ENCODE results near the gene C2CD4A. TPM values are rescaled to one million over a fixed set of nuclear protein-coding genes. Genes with fewer than 3 reads are reported as not detected.
"Not testable (repeated sequence)": the region's sequence is repeated elsewhere in the genome, so short reads cannot be mapped to it uniquely, and the experiment has no call there.

Gene C2CD4A, protein sequence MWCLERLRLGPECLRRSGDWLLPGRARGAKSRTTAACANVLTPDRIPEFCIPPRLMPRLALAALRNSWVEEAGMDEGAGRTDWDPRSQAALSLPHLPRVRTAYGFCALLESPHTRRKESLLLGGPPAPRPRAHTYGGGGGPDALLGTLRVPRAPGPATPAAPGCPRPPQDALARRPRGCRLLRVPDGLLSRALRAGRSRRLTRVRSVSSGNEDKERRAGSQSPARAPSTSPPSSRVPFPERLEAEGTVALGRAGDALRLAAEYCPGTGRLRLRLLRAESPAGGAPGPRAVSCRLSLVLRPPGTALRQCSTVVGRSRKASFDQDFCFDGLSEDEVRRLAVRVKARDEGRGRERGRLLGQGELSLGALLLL
- 0.30 TPM in 1 of 2 replicates, not detected in the other for polyA plus RNA-seq (2014; cell fraction: cytosol; rRNA removed)
- 0.20 TPM in 1 of 2 replicates, not detected in the other for polyA plus RNA-seq (2014; cell fraction: nucleus; rRNA removed)

DNA sequence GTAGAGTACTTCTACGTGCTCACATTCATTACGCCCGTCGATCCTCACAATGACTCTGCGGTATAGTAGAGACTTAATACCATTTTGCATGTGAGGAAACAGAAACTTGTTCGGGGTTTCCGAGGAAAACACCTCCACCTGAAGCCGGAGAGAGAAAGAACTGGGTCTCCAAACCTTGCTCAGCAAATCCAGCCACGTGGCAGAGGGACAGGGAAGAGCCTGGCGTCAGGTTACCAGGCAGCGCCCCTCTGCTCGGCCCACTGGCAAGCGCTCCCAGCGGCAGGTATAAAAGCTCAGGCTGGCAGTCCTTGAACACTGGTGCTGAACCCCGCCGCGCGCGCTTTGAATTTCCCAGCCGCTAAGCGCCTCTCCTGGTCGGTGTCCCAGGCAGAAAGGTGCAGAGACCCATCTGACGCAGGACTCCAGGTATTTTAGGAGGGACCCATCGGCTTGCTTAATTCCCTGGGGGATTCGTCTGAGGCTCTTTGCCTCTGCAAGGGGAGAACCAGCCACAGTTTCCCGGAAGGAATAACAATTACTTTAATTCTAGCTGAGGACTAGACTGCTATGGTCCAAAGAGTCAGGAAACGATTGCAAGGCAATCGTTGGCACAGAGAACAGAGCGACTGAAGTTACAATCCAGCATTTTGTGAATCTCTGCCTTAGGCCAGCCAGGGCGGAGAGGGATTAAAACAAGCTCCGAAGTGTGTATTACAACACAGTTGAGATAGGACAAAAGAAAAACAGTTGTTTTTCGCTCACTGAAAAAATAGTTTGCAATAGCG lies at the start of gene C2CD4A:
Gene C2CD4A, plus strand, starts transcription at position 315 of the 785 bp plus-strand sequence. CDS start 637 bp downstream, outside the sequence.
- peak; percentile 74 for DNase-seq (ENCODE audit: low spot score)

DNA sequence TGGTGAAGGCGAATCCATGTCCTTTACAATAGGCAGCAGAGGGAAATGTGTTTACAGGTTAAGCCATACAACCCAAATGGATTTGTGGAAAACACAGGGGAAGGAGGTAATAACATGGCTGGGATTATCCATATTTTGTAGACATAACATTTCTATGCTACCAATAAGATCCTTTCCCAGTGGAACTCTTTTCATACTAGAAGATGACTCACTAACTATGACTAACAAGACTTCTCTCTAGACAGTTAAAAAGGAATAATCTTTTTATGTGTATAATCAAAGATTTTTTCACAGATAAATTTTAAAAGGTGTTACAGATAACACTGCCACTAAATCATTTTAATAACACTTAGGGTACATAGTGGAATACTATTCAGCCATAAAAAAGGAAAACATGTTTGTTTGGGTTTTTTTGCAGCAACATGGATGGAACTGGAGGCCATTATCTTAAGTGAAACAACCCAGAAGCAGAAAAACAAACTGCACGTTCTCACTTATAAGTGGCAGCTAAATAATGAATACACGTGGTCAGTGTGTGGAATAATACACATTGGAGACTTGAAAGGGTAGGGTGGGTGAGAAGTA lies 46.1 kb upstream of the C2CD4A start:
- no peak for DNase-seq (ENCODE audit: low spot score)

DNA sequence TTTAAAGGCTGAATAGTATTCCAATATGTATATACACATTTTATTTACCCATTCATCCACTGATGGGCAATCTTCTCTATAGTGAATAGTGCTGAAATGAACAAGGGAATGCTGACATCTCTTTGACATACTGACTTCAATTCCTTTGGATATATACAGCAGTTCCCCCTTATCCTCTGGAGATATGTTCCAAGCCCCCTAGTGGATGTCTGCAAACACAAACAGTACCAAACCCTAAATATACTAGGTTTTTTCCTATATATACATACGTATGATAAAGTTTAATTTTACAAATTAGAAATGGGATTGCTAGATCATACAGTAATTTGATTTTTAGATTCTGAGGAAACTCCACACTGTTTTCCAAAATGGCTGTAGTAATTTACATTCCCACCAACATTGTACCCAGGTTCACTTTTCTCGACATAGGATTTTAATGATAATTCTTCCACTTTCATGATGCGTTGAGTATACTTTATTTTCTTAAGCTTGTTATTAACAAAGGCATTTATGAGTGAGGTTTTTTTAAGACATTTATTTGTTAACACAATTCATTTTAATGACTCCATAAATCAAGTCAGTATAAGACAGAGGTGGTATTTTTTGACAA lies 44.7 kb upstream of the C2CD4A start:
- DNase-seq (ENCODE audit: low spot score) = no peak

DNA sequence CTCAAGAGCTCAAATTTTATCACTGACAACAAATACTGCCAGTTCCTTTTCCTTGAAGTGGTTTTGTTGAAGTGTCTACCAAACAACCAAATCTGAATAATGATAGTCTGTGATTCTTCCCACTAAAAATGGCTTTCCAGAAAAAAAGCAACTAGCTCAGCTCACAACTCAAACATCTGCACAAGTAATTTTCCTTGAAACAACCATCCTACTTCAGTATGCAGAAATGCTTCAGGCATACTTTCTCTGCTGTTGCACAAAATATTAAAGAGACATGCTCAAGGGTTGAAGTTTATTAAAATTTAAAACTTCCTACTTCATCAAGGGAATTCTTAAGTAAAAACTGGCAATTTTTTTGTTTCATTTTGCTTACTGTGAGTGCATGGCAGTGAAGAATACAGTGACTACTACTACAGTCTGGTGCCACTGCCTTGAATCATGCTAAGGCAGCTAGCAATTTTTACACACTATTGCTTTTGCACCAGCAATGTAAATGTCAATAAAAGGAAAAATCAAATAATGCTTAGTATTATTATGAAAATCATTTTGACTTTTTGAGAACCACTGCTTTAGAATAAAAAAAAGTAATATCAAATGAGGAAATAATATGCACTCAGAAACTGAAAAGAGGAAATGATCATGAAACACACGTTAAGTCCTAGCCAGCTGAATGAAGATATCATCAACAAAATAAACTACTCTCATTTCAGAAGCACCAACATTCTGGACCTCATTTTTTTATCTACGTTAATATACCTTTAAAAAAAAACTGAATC lies 40.1 kb upstream of the C2CD4A start:
- no peak for DNase-seq (ENCODE audit: low spot score)

DNA sequence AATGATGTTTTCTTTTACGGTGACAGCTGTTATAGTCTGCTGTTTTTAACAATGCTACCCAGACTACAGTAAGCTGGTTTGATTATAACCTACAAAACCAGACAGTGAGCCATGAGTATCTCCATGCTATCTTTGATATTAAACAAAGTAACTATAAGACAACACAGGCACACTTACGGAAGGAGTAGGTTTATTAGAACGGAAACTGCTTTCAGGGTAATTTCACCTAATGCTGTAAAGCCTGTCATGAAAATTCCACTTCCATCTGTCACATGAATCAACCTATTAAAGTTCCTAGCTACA lies 39.6 kb upstream of the C2CD4A start:
- no peak for DNase-seq (ENCODE audit: low spot score)

DNA sequence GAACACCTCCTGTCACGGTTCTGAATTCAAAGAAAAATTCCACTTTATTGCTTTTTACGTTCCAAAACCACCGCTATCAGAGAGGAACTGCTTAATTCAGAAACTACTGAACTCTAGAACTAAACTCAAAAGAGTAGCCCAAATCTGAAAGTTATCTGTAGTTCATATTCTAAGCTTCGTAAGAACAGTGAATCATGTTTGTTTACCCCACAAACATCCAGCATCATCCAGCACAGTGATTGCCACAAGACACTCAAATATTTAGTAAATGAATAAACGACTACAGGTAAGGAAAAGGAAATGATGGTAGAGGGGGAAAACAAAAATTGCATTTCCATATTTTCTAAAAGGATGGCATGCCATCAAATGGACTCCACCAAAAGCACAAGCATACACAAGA lies 38.9 kb upstream of the C2CD4A start:
- DNase-seq (ENCODE audit: low spot score) = no peak

DNA sequence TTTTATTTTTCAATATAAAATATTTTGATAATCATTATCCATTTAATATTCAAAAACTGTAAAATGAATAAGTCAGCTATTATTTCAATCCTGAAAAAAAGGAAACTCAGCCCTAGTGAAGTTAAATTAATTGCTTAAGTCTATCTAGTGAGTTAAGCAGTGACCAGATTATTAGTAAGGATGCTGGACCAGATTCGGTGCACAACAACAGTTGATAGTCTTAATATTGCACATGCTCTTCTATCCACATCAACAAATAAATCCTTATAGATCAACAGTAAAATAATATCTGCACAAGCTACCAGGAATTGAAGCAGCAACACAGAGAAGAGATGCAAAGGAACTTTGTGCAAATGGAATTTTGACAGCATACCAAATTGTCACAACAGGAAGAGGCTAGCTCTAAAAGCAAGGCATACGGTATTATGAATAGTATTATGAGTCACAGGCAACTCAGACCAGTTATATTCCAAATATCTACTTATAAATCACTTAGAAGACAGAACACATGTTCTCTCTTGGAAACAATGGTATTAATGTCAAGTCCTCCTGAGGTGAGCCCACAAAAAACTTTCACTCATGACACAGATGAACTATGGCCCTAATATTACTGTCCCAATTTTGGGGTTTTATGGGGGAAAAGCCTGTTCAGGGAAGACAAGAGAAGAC lies 31.4 kb upstream of the C2CD4A start:
- DNase-seq (ENCODE audit: low spot score) = no peak

DNA sequence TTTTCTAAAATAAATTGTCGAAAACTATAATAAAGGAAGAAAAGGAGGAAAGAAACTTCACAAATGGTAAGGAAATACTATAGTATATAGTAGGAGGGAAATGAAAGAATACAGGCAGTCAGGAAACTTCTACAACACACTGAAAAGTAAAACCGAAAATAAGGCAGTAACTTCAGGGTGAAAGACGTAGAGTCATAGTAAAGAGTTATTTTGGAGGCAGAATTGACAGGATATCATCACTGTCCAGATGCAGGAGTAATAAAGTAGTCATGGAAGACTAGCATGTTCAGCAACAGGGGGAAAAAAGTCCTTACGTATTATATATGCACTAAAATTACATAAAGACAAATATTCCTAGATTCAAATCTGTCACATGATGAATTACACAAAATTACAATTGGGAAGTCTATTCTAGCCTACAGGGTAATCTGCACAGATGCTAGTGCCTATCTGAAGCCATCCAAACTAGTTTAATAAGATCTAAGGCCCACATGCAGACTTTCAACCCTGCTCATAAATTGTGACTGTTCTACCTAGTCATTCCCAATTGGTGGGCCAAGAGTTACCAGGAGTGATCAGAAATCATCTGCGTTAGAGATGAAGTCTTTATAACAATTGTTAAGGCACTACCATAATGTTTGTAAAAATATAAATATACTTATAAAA lies 20.6 kb upstream of the C2CD4A start:
- DNase-seq (ENCODE audit: low spot score) = no peak

DNA sequence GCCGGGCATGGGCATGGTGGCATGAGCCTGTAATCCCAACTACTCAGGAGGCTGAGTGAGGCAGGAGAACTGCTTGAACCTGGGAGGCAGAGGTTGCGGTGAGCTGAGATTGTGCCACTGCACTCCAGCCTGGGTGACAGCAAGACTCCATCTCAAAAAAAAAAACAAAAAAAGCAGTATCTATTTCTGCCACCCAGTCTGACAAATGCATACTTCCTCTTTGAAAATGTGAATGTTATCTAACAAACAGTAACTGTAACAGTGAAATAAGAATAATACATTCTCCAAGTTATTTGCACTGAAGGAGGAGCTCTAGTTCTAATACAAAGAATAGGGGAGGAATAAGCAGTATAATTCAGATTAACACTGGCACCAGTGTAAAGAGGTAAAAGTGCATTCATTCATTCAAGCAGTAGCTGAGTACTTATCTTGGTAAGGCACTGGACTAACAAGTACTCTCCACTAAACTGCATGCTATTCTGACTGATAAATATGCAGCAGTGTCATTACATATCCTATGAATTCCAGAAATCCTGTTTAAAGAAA lies 19.4 kb upstream of the C2CD4A start:
- no peak for DNase-seq (ENCODE audit: low spot score)

DNA sequence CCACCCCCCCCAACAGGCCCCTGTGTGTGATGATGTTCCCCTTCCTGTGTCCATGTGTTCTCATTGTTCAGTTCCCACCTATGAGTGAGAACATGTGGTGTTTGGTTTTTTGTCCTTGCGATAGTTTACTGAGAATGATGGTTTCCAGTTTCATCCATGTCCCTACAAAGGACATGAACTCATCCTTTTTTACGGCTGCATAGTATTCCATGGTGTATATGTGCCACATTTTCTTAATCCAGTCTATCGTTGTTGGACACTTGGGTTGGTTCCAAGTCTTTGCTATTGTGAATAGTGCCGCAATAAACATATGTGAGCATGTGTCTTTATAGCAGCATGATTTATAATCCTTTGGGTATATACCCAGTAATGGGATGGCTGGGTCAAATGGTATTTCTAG lies 18.5 kb upstream of the C2CD4A start:
- DNase-seq (ENCODE audit: low spot score) = not testable (repeated sequence)

DNA sequence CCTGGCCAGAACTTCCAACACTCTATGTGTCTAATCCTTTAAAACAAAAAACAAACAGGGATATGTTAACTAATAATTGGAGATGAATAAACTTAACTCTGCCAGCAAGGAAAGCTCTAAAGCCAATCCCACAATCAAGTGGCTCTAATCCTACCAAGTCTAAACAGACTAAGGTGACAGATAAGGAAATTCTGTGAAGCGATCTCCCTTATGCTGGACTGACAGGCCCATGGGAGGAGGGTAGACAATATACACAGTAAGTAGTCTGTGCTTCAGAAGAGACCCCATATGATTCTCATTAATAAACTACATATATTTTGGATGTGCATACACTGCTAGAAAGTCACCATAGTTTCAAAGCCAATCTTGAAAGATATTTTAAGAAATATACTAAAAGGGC lies 16.7 kb upstream of the C2CD4A start:
- no peak for DNase-seq (ENCODE audit: low spot score)

DNA sequence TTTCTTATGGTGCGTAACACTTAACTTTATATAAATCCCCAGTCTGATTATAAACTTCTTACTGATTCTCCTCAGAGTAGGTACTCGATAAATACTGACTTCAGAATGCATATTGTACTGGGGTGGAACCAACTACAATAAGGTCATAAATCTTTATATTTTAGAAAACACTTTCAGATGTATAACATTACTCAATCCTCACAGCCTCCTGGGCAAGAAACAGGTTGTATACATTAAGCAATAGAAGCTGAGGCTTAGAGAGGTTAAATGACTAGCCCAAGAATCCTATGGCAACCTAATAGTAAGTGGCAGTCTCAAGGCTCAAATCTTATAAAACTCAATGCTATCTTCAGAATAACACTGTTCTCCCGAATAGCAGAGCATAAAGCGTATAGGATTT lies 15.6 kb upstream of the C2CD4A start:
- no peak for DNase-seq (ENCODE audit: low spot score)

DNA sequence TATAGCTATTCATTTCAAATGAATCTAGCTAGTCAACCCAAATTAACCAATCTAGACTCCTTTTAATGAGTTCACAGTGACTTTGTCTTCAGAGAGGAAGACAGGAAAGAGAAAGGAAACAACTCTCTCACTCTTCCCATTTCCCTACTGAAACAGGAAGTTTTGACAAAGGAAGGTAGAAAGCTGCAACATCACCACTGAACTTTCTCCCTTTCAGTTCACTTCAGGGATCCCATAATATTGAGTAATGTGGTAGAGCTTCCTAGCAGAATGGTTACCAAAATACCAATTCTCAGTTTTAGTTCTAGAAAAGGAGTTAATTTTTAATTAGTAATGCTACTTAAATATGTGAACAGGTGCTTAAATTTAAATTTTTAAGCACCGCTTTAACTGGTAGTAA lies 14.1 kb upstream of the C2CD4A start:
- no peak for DNase-seq (ENCODE audit: low spot score)

DNA sequence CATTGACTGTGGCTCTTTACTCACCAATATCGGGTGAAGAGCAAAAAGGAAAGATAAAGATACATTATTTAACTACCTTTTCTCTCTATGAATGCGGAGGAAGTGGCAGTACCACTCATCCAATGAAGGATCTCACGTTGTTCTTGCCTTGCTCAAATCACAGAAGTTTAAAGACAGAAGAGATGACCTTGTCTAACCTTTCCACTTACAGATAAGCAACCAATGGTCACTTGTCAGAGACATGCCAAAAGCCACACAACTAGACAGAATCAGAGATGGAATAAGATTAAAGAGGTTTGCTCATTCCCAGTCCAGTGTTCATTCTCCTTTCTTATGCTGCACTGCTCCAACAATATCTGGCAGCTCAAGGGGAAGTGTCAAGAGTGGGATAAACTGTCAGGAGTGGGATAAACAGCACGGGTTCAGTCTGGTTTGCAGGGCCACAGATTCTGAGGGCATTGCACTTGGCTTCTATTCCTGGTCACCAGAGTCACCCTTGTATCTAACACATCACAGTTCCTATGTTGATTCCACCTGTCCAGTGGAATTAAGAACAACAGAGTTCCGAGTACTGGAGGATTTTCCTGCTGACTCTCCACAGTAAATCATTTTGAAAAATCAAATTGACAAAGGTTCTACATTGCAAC lies 13.2 kb upstream of the C2CD4A start:
- no peak for DNase-seq (ENCODE audit: low spot score)

DNA sequence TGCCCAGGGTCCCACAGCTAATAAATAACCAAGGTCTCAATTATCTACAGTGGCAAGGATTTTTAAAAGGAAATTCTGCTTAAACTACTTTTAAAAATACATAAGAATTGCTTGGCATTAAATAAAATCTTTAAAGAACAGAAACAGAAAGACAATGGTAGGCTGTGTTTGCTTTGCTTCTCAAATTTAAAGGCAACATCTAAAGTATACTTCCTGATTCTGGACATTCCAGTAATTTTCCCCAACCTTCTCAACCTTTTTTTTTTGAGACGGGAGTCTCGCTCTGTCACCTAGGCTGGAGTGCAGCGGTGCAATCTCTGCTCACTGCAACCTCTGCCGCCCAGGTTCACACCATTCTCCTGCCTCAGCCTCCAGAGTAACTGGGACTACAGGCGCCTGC lies 11.8 kb upstream of the C2CD4A start:
- no peak for DNase-seq (ENCODE audit: low spot score)

DNA sequence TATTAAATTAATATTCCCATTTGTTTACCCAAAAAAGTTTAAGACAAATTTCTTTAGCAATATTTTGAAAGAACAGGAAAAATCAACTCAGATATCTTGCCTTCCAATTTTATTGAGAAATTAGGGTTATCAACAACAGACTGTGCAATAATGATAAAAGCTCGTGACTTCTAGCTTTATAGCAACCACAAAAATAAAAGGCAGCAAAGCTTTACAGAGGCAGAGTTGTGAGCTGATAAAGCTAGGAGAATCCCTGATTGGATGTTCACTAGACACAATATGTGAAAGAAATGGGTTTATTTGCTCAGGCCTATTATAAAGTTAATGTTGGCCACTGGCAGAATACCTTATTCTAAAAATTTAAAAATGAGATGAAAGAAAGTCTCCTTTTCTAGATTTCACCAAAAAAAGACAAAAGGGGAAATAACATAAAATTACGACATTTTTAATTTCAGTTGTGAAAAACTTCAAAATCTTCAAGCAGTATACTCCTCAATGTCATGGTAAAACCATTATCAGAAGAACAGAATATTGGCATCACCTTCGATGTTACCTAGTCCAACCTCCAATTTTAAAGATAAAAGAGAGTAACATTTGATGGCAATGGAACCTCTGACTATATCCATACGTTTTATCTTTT lies 9.3 kb upstream of the C2CD4A start:
- no peak for DNase-seq (ENCODE audit: low spot score)

DNA sequence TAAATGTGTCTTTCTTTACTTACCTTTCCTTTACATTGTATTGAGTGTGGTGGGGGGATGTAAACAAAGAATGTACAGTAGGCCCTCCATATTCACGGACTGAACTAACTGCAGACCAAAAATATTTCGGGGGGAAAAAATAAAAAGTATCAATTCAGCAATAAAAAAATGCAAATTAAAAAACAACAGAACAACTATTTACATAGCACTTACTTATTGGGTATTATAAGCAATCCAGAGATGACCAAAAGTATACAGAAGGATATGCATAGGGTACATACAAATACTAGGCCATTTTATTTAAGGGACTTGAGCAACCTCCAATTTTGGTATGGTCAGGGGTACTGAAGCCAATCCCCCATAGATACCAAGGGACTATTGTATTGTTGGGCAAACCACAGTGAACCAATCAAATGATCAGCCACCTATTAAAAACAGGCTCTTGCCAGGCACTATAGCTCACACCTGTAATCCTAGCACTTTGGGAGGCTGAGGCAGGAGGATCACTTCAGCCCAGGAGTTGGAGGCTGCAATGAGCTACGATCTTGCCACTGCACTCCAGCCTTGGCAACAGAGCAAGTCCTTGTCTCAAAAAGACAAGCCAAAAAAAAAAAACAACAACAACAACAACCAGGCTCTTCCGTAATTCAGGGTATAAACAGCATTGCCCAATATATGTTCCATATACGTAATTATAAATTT lies 8.3 kb upstream of the C2CD4A start:
- DNase-seq (ENCODE audit: low spot score) = no peak

DNA sequence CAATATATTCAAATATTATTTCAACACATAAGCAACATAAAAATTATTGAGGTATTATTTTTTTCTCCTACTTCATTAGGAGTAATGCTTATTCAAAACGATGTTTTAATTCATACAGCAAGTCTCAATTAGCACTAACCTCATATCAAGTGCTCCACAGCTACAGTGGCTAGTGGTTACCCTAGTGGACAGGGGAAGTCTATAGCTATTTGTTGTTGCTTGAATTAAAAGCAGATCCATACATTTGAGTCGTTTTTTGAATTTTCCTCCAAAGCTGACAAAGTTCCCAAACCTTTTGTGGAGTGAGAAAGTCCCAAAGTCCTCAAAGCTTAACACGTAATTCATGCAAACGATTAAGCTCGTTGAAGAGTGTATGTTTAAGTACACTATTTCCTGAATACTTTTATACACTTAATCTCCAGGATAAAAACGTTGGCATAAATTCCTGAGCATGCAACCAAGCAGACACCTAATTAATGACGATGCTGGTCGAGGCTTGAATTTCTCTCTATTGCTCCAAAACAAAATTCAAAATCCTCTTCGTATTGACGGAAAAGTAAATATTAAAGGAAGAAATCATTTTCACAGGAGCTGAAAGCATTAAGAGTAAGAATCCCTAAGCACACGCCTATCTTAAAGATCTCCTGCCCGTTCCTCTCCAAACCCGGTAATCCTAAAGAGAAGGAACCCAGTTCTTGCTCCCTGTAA lies 7.5 kb upstream of the C2CD4A start:
- DNase-seq (ENCODE audit: low spot score) = no peak

Data from SK-N-DZ (cell line).